A673 (cell line): ENCODE data around the gene TTC24.

Experiments used
- EZH2 ChIP-seq: fragments of 200-600 bp; sonication (generic); IDR thresholded peaks from 2 replicates; pipeline ENCODE4 v1.6.1; 2017; ENCODE audit warnings: borderline replicate concordance, low read depth, mild to moderate bottlenecking, mixed read lengths, antibody characterized with exemption, low read length; ENCODE audit not compliant: poor library complexity, severe bottlenecking
- TF ChIP-seq, protein P1 (sequence below): fragments of 300-800, 200-600 bp; sonication (generic); conservative IDR thresholded peaks from 2 replicates; pipeline ENCODE4 v1.5.1; 2017; ENCODE audit warnings: low read depth, mild to moderate bottlenecking, antibody characterized with exemption, low read length, moderate library complexity, mixed read lengths

DNA sequence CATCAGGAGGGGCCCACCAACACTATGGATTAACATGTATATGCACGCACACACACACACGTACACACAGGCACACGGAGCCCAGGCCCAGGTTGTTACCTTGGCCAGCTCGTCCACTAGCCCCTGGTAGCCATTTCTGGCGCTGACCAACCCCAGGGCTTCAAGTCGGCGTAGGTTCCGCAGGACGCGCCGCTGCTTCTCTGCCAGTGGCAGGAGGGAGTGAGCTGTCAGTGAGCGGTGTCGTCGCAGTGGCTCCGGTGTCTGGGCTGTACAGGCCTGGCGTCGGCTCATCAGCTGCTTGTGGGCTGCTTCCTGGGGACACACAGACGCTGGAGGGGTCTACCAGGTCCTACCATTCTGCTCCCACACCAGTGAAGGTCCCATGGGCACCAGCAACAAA is 49.5 kb upstream of the TTC24 start:
- TF ChIP-seq, protein P1, sequence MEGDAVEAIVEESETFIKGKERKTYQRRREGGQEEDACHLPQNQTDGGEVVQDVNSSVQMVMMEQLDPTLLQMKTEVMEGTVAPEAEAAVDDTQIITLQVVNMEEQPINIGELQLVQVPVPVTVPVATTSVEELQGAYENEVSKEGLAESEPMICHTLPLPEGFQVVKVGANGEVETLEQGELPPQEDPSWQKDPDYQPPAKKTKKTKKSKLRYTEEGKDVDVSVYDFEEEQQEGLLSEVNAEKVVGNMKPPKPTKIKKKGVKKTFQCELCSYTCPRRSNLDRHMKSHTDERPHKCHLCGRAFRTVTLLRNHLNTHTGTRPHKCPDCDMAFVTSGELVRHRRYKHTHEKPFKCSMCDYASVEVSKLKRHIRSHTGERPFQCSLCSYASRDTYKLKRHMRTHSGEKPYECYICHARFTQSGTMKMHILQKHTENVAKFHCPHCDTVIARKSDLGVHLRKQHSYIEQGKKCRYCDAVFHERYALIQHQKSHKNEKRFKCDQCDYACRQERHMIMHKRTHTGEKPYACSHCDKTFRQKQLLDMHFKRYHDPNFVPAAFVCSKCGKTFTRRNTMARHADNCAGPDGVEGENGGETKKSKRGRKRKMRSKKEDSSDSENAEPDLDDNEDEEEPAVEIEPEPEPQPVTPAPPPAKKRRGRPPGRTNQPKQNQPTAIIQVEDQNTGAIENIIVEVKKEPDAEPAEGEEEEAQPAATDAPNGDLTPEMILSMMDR, result no peak
- TF ChIP-seq EZH2, result no peak
